Fibroblast of gingiva (primary cell): ENCODE measurements around the gene RBM12.

Experiments used
- DNase-seq: peaks from one replicate; pipeline ENCODE4 v3.0.0-alpha.2; 2011; ENCODE audit warnings: low read depth

RBM12 gene

GRCh38 chr20:35657271-35657670 is 7.4 kb downstream of the RBM12 start:
- no peak for DNase-seq

- DNase-seq, result no peak
Measured at GRCh38 chr20:35654415-35654814, 10.3 kb downstream of the RBM12 start.

- no peak for DNase-seq
Measured at GRCh38 chr20:35653893-35654292, 10.8 kb downstream of the RBM12 start.

- no peak for DNase-seq
Measured at GRCh38 chr20:35653430-35653734, 11.3 kb downstream of the RBM12 start.

GRCh38 chr20:35652641-35653429 is 11.9 kb downstream of the RBM12 start:
- no peak for DNase-seq

- no peak for DNase-seq
Measured at GRCh38 chr20:35651958-35652357, 12.7 kb downstream of the RBM12 start.

- DNase-seq, result no peak
Measured at GRCh38 chr20:35650632-35651031, 14.1 kb downstream of the RBM12 start.

GRCh38 chr20:35648836-35649235 is 15.9 kb downstream of the RBM12 start:
- DNase-seq, result peak; percentile 77

- no peak for DNase-seq
Measured at GRCh38 chr20:35644806-35645205, 19.9 kb downstream of the RBM12 start.

GRCh38 chr20:35643045-35643444 is 21.7 kb downstream of the RBM12 start:
- no peak for DNase-seq

GRCh38 chr20:35641743-35642142 is 23.0 kb downstream of the RBM12 start:
- DNase-seq, result no peak

GRCh38 chr20:35640724-35641123 is 24.0 kb downstream of the RBM12 start:
- DNase-seq, result no peak

- DNase-seq, result no peak
Measured at GRCh38 chr20:35638751-35639150, 25.9 kb downstream of the RBM12 start.

- DNase-seq, result no peak
Measured at GRCh38 chr20:35637276-35637675, 27.4 kb downstream of the RBM12 start.

GRCh38 chr20:35636095-35636494 is 28.6 kb downstream of the RBM12 start:
- no peak for DNase-seq

- DNase-seq, result no peak
Measured at GRCh38 chr20:35635652-35636051, 29.0 kb downstream of the RBM12 start.

- DNase-seq, result no peak
Measured at GRCh38 chr20:35632539-35633115, 32.1 kb downstream of the RBM12 start.

GRCh38 chr20:35630636-35631035 is 34.1 kb downstream of the RBM12 start:
- DNase-seq, result no peak

- DNase-seq, result peak; percentile 50
Measured at GRCh38 chr20:35629427-35630145, 35.1 kb downstream of the RBM12 start.

GRCh38 chr20:35627121-35627520 is 37.6 kb downstream of the RBM12 start:
- no peak for DNase-seq

- no peak for DNase-seq
Measured at GRCh38 chr20:35626386-35627001, 38.2 kb downstream of the RBM12 start.

GRCh38 chr20:35625584-35626385 is 38.9 kb downstream of the RBM12 start:
- DNase-seq, result no peak
